SK-N-DZ (cell line): ENCODE data around the gene ZNF367.
A peak's percentile ranks its signal among the peaks of the same experiment; 100 is the strongest.
"Not testable (repeated sequence)": the region's sequence is repeated elsewhere in the genome, so short reads cannot be mapped to it uniquely, and the experiment has no call there.

Source experiments
- DNase-seq: peaks from one replicate; pipeline ENCODE4 v3.0.0-alpha.2; 2015; ENCODE audit warnings: low spot score

ZNF367 gene

DNA sequence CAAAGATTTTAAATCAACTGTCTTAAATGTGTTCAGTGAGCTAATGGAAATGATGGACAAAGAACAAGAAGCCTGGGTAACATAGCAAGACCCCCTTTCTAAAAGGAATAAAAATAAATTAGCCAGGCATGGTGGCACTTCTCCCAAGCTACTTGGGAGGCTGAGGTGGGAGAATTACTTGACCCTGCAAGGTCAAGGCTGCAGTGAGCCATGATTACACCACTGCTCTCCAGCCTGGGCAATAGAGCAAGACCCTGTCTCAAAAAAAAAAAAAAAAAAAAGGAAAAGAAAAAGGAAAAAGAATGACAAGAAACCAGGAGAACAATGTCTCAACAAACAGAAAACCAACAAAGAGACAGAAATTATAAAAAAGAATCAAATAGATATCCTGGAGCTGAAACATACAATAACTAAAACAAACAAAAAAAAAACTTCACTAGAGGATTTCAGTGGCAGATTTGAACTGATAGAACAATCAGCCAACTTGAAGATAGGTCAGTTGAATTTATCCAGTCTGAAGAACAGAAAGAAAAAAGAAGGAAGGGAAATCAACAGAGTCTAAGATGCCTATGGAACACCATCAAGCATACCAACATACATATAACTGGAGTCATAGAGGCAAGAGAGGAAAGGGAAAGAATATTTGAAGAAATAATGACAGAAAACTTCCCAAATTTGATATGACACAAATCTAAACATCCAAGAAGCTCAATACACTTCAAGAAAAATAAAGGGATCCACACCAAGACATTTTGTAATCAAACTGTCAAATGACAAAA is 17.8 kb downstream of the ZNF367 start:
- no peak for DNase-seq

DNA sequence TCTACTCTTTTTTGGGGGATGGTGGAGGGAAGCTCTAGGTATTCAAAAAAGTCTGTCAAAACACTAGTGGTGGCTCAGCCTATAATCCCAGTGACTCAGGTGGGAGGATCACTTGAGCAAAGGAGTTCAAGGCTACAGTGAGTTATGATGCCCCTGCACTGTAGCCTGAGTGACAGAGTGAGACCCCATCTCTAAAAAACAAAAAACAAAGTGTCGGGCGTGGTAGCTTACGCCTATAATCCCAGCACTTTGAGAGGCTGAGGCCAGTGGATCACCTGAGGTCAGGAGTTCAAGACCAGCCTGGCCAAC is 18.9 kb downstream of the ZNF367 start:
- no peak for DNase-seq

DNA sequence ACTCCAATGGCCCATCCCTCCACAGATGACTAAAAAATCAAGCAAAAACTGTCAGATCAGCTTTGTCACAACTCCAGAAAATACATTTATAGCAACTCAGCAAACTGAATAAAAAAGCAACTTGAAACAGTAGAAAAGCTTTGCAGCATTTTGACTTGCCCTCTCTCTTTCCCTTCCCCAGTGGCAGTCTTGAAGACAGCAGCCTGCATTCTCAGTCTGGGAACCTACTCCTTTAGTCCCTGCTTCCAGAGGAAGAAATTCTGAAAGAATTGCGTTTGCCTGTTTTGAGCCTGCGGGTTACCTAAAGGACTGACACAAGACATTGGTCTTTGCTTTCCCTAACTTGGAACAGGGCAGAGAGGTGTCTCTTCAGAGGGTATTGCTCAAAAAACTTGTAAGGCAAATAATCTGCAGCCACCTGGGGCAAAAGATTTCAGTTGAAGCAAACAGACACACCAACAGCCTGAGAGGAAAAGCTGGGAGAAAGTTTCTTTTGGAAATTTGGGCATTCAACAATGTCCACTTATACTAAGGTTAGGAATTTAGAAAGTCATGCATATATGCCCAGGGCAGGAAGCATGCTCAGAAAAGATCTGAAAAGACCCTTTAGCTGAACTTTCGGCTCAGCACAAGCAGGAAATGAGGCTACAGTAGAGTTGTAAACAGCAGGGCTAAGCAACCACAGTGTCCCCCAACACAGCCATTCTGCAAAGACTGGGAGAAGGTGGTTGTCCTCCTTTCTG is 19.4 kb downstream of the ZNF367 start:
- no peak for DNase-seq

DNA sequence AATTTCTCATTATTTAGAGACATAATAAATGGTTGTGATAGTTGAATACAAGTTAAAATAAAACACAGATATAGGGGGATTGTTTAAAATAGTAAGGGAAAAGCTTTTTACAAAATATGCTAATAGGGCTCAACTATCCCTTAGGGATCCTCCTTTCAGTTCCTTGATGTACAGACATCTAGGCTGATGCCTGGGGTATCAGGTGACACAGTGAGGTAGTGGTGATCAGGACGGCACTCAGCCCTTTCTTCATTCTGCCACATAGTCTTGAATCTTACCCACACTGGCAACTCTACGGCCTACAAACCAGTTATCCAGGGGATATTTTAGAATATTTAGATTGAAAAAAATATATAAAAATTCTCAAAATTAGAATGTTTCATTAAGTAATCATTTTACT is 22.2 kb downstream of the ZNF367 start:
- no peak for DNase-seq

DNA sequence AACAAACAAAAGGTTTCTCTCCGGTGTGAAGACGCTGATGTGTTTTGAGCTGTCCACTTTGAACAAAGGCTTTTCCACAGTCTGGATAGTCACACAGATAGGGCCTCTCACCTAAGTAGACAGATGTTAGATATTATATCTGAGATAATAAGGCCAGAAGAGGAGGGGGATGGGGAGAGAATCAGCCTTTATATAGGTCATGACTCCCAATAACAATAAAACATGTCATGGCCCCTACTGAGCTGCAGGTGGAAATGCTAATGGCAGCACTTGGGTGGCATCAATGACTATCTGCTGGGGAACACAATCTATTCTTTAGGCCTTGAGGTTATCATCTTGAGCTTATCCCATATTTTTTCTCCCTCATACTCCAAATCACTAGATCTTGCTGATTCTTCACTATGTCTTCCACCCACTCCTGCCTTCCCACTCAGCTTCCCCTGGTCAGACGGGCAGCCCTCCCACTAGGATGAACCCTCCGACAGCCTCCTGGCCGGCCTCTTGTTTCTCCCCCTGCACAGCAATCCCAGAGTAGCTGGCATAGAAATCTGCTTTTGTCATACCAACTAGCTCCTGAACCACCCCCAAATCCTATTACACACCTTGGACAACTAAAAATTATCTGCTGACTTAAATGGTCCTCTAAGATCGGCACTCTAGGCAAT is 23.2 kb downstream of the ZNF367 start:
- peak; percentile 89 for DNase-seq

DNA sequence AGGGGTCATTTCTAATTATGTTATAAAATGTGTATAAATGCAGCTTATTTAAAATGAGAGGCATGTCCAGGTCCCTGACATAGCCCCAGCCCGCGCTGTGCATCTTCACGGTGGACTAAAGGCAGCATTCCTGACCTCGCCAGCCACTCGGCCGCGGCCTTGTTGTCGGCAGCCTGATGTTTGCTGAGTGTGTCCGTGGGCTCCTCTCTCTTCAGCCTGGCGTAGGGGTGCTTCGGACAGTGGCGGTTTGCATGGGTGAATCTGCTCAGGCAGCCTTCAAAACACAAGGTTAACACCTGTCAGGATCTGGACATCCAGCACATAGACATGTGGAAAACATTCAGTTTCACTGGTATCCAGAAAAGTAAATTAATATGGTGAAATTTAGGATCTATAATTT is 25.9 kb downstream of the ZNF367 start:
- no peak for DNase-seq

DNA sequence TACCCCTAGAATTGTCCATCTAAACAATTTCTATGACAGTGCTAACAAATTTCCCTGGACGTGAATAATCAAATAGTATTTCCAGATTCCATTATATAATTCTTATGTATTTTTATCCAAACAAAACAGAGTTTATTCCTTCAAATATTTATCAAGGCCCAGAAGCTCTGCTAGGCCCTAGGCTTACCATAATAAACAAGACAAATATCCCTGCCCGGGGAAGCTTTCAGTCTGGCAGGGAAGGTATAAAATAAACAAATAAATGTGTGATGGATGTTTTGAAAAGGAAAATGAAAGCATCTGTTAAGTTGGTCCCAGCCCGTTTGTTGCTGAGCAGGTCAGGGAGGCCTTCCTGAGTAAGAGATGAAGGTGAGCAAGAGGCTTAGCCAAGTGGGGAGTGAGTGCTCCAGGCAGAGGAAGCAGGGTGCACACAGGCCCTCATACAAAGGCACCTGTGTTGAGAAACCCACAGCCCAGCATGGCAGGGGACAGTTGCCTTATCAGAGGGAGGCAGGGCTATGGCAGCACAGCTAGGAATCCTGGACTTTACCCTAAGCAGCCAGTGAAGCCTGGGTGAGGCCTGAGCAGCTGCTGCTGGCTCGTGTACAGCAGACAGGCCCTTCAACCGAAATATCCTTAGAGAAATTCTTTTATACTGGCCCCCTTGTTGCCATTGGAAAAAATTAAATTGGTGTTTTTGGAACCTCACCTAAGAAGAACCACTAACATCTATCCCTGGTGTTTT is 27.0 kb downstream of the ZNF367 start:
- no peak for DNase-seq

DNA sequence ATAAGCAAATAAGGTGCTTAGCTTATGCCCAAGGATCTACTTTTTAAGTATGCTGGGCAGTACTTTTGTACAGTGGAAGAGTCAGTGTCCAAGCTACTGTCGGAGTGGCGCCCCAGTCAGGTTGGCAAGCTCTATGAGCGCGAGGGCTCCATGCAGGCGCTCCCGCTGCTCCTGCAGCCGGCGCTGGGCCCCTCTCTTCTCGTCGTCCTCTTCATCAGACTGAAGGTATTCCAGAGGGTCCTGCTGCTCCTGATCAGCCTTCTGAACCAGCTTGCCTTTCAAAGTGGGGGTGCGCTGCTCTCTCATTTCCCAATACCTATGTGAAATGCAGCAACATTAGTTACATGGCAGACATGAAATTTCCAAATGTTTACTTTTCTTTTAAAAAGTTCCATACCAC is 30.0 kb downstream of the ZNF367 start:
- DNase-seq = no peak

DNA sequence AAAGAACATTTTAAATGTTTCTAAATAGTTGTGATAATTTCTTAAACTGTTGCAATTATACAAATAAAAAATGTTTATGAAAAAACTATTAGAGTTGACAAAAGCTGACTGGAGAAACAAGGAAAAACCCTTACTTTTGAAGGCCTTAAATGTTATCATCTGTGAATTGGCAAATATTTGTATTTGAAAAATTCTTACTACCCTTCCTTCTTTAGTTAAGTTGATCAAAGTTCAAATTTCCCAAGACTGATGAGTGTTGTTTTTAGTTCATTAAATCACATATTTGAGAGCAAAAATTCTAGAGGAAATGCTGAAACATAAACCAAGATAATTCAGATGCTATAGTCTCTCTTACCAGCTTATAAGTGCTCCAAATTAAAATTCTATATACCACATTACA is 32.0 kb downstream of the ZNF367 start:
- DNase-seq = no peak

DNA sequence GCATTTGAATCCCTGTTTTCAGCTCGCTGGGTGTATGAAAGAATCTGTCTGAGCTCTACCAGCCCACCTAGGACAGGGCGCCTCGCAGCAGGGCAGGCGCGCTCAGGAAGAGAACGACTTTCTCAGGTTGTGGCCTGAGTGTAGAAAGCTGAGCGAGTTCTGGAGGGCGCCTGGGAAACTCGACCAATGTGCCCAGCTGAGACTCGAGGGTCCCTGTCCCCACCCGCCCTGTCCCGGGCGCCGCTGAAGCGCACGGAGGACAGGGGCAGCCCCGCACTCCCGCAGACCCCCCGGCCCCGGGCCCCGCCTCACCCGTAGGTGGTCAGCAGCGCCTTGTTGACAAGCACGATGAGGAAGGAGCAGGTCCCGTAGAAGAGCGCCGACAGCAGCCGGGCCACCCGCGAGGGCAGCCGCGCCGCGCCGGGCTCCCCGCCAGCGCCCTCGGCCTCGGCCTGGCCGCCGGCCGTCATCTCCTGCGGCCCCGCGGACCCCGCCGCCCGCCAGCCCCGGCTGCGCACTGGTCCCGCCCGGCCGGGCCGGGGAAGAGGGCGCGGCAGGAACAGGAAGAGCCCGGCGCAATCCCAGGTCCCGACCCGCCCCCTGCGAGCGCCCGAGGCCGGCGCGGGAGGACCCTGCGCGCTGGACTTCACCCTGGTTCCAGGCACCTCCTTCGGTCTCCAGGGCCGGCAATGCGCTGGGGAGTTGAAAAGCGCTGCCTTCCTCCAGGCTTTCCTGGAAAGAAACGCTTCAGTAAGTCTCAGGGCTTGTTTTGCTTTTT is 34.8 kb downstream of the ZNF367 start, which contains the start of gene SLC35D2:
Gene SLC35D2 (minus strand): TSS at position 547 of the 778 bp plus-strand sequence. CDS start 77 bp downstream, at position 470.
- DNase-seq = no peak

DNA sequence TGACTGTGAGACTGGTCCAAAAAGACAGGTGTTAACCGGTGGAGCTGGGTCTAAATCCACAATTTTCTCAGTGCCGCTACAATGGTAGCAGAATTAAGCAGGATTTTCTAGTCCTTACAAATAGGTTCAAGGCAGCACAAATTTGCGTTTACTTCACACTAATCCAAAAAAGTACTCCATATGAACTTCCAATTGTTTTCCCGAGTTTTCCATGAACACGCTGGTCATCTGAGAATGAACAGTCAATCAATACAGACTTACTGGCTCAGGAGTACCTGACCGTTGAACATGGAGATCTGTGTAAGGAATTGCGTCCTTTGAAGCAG is 35.4 kb downstream of the ZNF367 start:
- DNase-seq = no peak

DNA sequence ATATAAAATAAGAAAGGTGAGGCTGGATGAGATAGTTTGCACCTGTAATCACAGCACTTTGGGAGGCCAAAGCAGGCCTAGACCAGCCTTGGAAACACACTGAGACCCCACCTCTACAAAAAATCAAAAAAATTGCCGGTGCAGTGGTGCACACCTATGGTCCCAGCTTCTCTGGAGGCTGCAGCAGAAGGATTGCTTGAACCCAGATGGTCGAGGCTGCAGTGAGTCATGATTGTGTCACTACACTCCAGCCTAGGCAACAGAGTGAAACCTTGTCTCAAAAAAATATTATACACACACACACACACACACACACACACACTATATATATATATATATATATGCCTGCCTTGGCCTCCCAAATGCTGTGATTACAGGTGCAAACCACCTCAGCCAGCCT is 36.0 kb downstream of the ZNF367 start:
- DNase-seq = no peak

DNA sequence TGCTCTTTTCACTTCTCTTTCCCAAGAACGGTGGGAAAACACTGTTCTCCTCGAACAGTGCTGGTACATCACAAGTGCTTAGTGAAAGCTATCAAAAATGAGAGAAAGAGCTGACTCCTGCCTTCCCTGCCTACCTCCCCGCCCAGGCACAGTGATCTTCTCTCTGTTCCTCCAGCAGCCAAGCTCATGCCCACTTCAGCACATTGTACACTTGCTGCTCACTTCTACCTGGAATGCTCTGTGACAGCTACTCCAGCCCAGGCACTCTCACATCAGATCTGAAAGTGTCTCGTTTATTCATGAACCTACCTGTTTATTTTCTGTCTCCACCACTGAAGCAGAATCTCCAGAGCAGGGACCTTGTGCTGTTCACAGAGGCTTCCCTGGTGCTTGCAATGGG is 36.5 kb downstream of the ZNF367 start:
- DNase-seq = no peak

DNA sequence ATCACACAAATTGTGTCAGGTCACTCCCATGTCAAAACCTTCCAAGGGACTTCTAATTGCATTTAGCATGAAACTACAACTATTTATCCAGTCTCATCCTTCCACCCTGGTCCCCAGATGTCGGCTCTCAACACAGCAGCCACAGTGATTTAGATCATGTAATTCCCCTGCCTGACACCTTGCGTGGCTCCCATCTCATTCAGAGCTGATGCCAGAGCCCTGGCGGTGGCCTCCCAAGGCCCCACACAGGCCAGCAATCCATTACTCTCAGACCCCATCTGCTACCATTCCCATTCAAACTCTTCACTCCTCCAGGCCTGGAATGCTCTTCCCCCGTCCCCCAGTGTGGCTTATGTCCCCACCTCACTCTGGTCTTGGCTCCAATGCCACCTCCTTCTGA is 37.0 kb downstream of the ZNF367 start:
- peak; percentile 12 for DNase-seq

DNA sequence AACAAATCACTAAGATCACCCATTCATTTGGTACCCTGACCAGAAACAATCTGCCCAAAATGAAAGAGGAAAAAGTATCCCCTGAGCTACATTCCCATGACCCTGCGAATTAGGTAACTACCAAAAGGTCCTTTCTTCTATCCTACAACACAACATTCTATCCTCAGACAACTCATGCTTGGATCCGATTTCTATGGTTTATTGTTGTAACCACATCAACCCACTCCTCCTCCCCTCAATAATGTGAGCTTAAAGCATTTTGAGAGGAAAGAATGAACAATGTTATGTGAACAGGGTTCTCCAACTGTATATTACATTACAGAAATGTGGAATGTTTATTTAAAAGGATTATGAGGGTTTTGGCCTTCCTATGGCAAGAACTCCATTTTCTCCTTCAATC is 38.7 kb downstream of the ZNF367 start:
- DNase-seq = no peak

DNA sequence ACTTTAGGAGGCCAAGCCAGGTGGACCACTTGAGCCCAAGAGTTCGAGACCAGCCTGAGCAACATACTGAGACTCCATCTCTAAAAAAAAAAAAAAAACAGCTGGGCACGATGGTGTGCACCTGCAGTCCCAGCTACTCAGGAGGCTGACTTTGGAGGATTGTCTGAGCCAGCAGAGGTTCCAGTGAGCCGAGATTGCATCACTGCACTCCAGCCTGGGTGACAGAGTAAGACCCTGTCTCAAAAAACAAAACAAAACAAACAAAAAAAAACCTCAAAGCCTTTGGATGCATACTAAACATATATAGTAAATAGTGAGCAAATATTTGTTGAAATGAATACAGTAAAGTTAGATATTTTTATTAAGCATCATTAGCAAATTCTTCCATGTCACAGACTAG is 40.0 kb downstream of the ZNF367 start:
- no peak for DNase-seq

DNA sequence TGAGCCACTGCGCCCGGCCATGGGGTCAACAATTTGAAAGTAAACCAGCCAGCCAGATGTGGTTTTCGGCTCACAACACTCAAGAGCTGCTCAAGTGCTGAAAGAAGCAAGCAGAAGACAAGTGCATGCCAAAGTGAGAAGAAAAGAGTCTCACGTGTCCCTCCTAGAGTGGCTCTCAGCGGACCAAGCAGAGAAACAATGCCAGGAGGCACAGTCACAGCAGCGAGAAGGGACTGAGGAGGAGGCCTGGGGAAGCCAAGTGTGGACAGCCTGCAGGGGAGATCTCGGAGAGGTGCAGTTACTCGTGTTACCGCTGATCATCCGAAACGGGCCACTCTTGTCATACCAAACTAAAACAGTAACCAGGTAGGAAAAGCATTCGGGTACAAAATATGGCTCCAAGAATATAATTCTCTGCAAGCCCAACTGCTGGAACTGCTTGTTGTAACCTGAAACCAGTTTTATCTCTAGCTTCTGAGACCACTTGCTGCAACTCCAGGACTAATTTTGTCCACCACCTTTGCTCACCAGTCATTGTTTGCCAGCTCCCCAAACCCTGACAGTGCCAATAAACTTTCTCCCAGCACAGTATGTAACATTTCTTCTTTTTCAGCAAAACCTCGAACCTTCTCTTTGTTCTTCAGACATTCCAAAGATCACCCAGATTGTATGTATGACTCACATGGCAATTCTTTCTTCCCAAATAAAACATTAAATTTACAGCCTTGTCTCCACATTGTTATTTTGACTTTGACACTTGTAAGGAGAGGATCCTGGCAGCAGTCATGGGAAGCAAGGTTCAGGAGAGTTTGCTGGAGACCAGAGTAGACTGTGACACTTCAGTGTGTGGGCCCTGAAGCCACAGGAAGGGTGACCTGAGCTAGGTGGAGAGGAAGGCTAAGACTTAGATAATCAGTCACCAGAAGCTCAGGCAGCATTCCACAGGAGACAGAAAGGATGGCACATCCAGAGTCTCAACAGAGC is 41.0 kb downstream of the ZNF367 start:
- no peak for DNase-seq

DNA sequence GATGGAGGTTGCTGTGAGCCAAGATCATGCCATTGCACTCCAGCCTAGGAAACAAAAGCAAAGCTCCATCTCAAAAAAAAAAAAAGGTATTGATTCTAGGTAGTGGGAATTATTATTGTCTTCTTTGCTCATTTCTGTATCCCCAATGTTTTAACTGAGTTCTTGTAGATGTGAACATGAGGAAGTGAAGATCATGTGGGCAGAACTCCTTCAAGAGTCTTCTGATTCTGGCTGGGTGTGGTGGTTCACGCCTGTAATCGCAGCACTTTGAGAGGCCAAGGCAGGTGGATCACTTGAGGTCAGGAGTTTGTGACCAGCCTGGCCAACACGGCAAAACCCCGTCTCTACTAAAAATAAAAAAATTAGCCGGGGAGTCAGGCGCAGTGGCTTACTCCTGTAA is 42.7 kb downstream of the ZNF367 start:
- not testable (repeated sequence) for DNase-seq

DNA sequence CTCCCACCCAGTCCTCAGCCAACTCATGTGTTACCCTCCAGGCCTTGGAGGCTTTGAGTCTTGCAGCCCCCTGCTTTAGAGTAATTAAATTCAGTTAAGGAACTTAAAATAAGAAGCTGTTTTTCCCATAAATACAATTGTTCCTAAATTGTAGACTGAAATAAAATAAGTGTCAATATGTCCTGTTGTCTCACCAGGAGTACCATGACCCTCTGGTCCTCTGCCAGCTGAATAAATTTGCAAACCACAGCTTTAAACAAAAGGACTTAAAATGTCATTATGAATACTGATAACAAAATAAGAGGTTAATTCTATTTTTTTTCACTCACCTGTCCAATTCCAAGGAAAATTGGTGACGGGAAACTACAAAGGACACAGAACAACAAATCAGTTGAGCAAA is 50.2 kb downstream of the ZNF367 start:
- no peak for DNase-seq
